ENCODE measurements around the gene NFATC2.

DNA sequence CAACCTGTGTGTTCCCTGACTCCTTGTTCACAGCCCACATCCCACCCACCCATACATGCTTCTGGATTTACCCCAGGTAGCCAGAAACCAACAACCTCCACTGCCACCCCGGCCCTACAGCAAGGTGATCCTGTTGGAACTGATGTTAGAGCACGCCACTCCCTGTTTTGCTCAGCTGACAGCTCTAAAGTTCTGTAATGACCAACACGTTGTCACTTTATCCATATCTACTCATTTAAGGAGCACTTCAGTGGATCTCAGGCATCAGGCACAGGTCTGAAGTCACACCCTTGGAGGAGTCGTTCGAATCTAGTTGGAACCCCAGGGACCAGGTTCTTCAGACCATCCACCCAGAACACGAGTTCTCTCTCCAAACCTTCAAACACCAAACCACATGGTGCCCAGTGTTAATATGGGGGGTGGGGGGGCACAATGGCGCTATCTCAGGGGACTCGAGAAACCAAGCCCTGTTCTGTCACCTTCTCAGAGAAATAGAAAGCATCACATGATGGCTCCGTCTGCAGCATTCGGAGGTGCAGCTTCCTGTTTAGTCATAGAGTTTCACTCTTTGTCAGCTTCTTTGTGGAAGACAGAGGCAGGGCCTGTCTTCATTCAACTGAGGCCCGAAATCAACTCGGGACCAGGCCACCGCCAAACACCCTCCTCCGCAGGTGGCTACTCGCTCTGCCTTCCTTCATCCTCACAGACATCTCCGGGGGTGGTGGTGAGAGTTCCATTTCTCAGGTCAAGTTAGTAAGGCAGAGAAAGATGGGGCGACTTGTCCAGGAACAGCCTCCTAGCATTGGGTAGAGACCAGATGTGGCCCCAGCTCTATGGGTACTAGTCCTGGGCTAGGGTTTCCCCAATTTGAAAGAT lies 142.2 kb downstream of the NFATC2 start:
- TF ChIP-seq EZH2phosphoT487 (IDR thresholded peaks at IDR 0.05; ENCODE audit: low read depth), result no peak
- TF ChIP-seq, protein P1, sequence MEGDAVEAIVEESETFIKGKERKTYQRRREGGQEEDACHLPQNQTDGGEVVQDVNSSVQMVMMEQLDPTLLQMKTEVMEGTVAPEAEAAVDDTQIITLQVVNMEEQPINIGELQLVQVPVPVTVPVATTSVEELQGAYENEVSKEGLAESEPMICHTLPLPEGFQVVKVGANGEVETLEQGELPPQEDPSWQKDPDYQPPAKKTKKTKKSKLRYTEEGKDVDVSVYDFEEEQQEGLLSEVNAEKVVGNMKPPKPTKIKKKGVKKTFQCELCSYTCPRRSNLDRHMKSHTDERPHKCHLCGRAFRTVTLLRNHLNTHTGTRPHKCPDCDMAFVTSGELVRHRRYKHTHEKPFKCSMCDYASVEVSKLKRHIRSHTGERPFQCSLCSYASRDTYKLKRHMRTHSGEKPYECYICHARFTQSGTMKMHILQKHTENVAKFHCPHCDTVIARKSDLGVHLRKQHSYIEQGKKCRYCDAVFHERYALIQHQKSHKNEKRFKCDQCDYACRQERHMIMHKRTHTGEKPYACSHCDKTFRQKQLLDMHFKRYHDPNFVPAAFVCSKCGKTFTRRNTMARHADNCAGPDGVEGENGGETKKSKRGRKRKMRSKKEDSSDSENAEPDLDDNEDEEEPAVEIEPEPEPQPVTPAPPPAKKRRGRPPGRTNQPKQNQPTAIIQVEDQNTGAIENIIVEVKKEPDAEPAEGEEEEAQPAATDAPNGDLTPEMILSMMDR (IDR thresholded peaks at IDR 0.05; ENCODE audit: low read depth, low read length), result no peak

Measured in OCI-LY3 (cell line).